ENCODE results near the gene EIF3F.

Gene EIF3F

GRCh38 chr11:8035200-8035855 is 48.2 kb downstream of the EIF3F start:
- TF ChIP-seq POU6F1 (CRISPR knock-in tag; IDR thresholded peaks at IDR 0.05; ENCODE audit: borderline replicate concordance, low read depth) (no peak), RARB (CRISPR knock-in tag; IDR thresholded peaks at IDR 0.05) (no peak), PPARA (CRISPR knock-in tag; IDR thresholded peaks at IDR 0.05; ENCODE audit: borderline replicate concordance) (no peak), ZFP30 (CRISPR knock-in tag; IDR thresholded peaks at IDR 0.05) (no peak), CSDC2 (CRISPR knock-in tag; IDR thresholded peaks at IDR 0.05) (no peak), ZNF8 (CRISPR knock-in tag; IDR thresholded peaks at IDR 0.05) (no peak), TOX (CRISPR knock-in tag; IDR thresholded peaks at IDR 0.05; ENCODE audit: borderline replicate concordance) (no peak), CREB5 (CRISPR knock-in tag; IDR thresholded peaks at IDR 0.05; ENCODE audit: low read depth) (no peak), SNAI2 (CRISPR knock-in tag; IDR thresholded peaks at IDR 0.05) (no peak), ESRRG (CRISPR knock-in tag; IDR thresholded peaks at IDR 0.05) (no peak), ZFP3 (CRISPR knock-in tag; IDR thresholded peaks at IDR 0.05) (no peak), ZNF565 (CRISPR knock-in tag; conservative IDR thresholded peaks at IDR 0.05; ENCODE audit: low read depth) (no peak), OSR1 (CRISPR knock-in tag; IDR thresholded peaks at IDR 0.05) (no peak), BACH2 (CRISPR knock-in tag; IDR thresholded peaks at IDR 0.05; ENCODE audit: borderline replicate concordance) (no peak), GLIS3 (CRISPR knock-in tag; IDR thresholded peaks at IDR 0.05) (no peak), ISL1 (CRISPR knock-in tag; IDR thresholded peaks at IDR 0.05) (no peak), ZC3H10 (CRISPR knock-in tag; IDR thresholded peaks at IDR 0.05) (no peak)
- TF ChIP-seq, protein P1, sequence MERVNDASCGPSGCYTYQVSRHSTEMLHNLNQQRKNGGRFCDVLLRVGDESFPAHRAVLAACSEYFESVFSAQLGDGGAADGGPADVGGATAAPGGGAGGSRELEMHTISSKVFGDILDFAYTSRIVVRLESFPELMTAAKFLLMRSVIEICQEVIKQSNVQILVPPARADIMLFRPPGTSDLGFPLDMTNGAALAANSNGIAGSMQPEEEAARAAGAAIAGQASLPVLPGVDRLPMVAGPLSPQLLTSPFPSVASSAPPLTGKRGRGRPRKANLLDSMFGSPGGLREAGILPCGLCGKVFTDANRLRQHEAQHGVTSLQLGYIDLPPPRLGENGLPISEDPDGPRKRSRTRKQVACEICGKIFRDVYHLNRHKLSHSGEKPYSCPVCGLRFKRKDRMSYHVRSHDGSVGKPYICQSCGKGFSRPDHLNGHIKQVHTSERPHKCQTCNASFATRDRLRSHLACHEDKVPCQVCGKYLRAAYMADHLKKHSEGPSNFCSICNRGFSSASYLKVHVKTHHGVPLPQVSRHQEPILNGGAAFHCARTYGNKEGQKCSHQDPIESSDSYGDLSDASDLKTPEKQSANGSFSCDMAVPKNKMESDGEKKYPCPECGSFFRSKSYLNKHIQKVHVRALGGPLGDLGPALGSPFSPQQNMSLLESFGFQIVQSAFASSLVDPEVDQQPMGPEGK (CRISPR knock-in tag; IDR thresholded peaks at IDR 0.05; ENCODE audit: borderline replicate concordance): no peak
- TF ChIP-seq, protein P2, sequence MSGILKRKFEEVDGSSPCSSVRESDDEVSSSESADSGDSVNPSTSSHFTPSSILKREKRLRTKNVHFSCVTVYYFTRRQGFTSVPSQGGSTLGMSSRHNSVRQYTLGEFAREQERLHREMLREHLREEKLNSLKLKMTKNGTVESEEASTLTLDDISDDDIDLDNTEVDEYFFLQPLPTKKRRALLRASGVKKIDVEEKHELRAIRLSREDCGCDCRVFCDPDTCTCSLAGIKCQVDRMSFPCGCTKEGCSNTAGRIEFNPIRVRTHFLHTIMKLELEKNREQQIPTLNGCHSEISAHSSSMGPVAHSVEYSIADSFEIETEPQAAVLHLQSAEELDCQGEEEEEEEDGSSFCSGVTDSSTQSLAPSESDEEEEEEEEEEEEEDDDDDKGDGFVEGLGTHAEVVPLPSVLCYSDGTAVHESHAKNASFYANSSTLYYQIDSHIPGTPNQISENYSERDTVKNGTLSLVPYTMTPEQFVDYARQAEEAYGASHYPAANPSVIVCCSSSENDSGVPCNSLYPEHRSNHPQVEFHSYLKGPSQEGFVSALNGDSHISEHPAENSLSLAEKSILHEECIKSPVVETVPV (CRISPR knock-in tag; IDR thresholded peaks at IDR 0.05): no peak
- TF ChIP-seq, protein P3, sequence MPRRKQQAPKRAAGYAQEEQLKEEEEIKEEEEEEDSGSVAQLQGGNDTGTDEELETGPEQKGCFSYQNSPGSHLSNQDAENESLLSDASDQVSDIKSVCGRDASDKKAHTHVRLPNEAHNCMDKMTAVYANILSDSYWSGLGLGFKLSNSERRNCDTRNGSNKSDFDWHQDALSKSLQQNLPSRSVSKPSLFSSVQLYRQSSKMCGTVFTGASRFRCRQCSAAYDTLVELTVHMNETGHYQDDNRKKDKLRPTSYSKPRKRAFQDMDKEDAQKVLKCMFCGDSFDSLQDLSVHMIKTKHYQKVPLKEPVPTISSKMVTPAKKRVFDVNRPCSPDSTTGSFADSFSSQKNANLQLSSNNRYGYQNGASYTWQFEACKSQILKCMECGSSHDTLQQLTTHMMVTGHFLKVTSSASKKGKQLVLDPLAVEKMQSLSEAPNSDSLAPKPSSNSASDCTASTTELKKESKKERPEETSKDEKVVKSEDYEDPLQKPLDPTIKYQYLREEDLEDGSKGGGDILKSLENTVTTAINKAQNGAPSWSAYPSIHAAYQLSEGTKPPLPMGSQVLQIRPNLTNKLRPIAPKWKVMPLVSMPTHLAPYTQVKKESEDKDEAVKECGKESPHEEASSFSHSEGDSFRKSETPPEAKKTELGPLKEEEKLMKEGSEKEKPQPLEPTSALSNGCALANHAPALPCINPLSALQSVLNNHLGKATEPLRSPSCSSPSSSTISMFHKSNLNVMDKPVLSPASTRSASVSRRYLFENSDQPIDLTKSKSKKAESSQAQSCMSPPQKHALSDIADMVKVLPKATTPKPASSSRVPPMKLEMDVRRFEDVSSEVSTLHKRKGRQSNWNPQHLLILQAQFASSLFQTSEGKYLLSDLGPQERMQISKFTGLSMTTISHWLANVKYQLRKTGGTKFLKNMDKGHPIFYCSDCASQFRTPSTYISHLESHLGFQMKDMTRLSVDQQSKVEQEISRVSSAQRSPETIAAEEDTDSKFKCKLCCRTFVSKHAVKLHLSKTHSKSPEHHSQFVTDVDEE (CRISPR knock-in tag; IDR thresholded peaks at IDR 0.05): no peak
- no peak for ATAC-seq

DNA sequence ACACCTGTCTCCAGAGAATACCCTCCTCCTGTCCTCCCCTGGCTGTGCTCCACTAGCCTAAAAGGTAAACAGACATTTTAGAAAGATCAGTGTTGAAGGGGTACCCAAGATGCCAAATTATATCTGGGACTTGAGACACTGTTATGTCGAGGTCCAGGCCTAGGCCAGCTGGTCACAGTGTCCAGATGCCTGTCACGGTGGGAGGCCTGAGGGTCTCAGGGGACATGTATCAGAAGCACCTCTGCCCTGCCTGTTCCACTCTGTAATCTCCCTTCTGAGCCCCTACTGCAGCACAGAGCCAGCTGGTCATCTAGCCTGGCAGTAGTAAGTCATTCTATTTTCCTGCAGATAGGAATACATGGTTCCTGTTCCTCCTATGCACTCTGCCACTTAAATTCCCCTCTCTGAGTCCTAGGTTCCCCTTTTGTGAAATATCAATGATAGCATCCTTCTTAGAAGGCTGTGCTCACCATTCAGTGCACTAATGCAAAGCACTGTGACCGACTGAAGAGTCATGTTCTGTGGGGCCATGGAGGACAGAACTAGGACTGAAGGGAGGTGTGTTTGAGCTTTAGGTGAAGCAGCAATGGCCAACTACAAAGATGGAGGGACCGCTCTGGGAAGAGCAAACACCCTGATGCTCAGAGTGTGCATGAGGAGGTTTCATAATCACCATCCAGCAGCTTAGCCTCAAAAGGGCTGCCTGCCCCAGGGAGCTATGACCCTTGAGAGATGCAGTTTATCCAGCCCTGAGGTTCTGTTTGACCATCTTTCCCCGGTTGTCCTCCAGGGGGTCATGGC is 49.1 kb downstream of the EIF3F start:
- no peak for ATAC-seq
- TF ChIP-seq RARB (CRISPR knock-in tag; IDR thresholded peaks at IDR 0.05): no peak
- no peak for TF ChIP-seq ESRRG (CRISPR knock-in tag; IDR thresholded peaks at IDR 0.05)
- no peak for TF ChIP-seq ZNF8 (CRISPR knock-in tag; IDR thresholded peaks at IDR 0.05)
- no peak for TF ChIP-seq TOX (CRISPR knock-in tag; IDR thresholded peaks at IDR 0.05; ENCODE audit: borderline replicate concordance)
- TF ChIP-seq BACH2 (CRISPR knock-in tag; IDR thresholded peaks at IDR 0.05; ENCODE audit: borderline replicate concordance): no peak
- TF ChIP-seq OSR1 (CRISPR knock-in tag; IDR thresholded peaks at IDR 0.05): no peak
- no peak for TF ChIP-seq CREB5 (CRISPR knock-in tag; IDR thresholded peaks at IDR 0.05; ENCODE audit: low read depth)
- TF ChIP-seq, protein P1 (CRISPR knock-in tag; IDR thresholded peaks at IDR 0.05; ENCODE audit: borderline replicate concordance): no peak
- TF ChIP-seq, protein P3 (CRISPR knock-in tag; IDR thresholded peaks at IDR 0.05): no peak
- TF ChIP-seq TCF4 (CRISPR knock-in tag; IDR thresholded peaks at IDR 0.05; ENCODE audit: borderline replicate concordance): no peak
- TF ChIP-seq GLIS3 (CRISPR knock-in tag; IDR thresholded peaks at IDR 0.05): no peak
- no peak for TF ChIP-seq ISL1 (CRISPR knock-in tag; IDR thresholded peaks at IDR 0.05)
- no peak for TF ChIP-seq ZFP3 (CRISPR knock-in tag; IDR thresholded peaks at IDR 0.05)
- TF ChIP-seq PPARA (CRISPR knock-in tag; IDR thresholded peaks at IDR 0.05; ENCODE audit: borderline replicate concordance): no peak
